Activated CD4-positive, alpha-beta T cell treated with anti-CD3 and anti-CD28 coated beads for 36 hours (primary cell): ENCODE data around the gene LRRK1. TPM values are rescaled to one million over a fixed set of nuclear protein-coding genes. Genes with fewer than 3 reads are reported as not detected.

Source experiments
- ATAC-seq: fragments of 200-7000 bp; cut with Tn5 transposase; one replicate; pipeline ENCODE4 v1.10.0; 2021; ENCODE audit warnings: mild to moderate bottlenecking, moderate library complexity
- CTCF ChIA-PET: fragments of 350-600 bp; sonication (Branson Sonifier 250); formaldehyde crosslinking; loops from one replicate; lab custom pipeline; 2021; ENCODE audit warnings: antibody characterized with exemption; lab: Charles Lee
- POLR2A ChIA-PET: fragments of 350-600 bp; sonication (Branson Sonifier 250); formaldehyde crosslinking; loops from one replicate; lab custom pipeline; 2021; ENCODE audit warnings: antibody characterized with exemption, inconsistent platforms; lab: Charles Lee
- DNase-seq: peaks from one replicate; pipeline ENCODE4 v3.0.0-alpha.2; 2020
- H3K27ac Mint-ChIP-seq: one replicate; pipeline ENCODE4 v1.8.0; 2021; ENCODE audit warnings: mixed read lengths
- H3K27me3 Mint-ChIP-seq: one replicate; pipeline ENCODE4 v1.8.0; 2021; ENCODE audit warnings: mixed read lengths
- H3K36me3 Mint-ChIP-seq: one replicate; pipeline ENCODE4 v1.8.0; 2021; ENCODE audit warnings: low read depth, mixed read lengths
- H3K4me1 Mint-ChIP-seq: one replicate; pipeline ENCODE4 v1.8.0; 2021; ENCODE audit warnings: mixed read lengths
- H3K4me3 Mint-ChIP-seq: one replicate; pipeline ENCODE4 v1.8.0; 2021; ENCODE audit warnings: mild to moderate bottlenecking, moderate library complexity, mixed read lengths
- H3K9me3 Mint-ChIP-seq: one replicate; pipeline ENCODE4 v1.8.0; 2021; ENCODE audit warnings: low read depth, mixed read lengths
- intact Hi-C, 2 experiments: fragments of 100-400 bp; cut with DNase I in 1 of 2; cut with micrococcal nuclease in 1 of 2; formaldehyde crosslinking; loops; one replicate each; pipeline versions ENCODE4 v1.14.2 to v1.15.1; 2022 to 2024; cut with DNase I, micrococcal nuclease
- total RNA-seq, 2 experiments: library from RNA; stranded (reverse); gene quantifications; one replicate each; pipeline ENCODE4 v1.2.3, GENCODE V29; 2021

Gene LRRK1
- total RNA-seq, 2 experiments from 2014 or later, result 0.35 to 0.73 TPM

DNA sequence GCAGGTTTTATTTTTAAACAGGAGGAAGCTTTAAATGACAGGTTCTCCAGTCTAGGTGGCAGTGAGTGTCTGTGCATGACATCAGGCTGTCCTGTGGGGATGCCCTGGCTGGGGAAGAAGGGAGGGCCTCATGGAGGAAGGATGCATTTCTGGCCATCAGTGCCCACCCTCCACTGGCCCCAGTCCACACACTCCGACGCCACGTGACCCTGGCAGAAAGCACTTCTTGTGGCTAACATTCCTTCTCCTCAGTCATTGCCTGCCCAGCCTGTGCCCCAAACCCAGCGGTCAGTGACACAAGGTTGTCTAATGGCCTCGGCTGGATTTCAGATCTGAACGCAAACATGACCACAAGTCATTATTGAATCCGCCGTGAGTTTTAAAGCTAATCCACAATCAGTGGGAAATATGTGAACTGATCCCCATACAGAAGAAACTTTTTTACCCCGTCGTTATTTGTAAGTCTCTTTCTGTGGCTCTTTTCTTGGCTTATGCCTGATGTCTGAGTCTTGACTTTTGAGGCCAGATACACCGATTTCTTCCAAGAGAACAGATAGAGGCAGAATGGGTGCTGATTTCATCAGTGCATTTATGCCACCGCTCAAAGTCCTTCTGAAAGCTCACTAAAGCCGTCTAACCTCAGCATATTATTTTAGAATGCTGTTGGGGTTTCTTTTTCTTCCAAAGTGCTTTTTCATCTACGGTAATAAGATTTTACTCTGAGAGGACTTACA lies 17.3 kb upstream of the LRRK1 start:
- H3K27me3 Mint-ChIP-seq, result peaks cover 3% of the 10 kb centered on the region
- no peak for ATAC-seq
- no peak overlapping the region for H3K4me3 Mint-ChIP-seq
- CTCF ChIA-PET, result interaction anchor here (1.3 to 1.5 kb wide), 2 partner anchors 16 to 106 kb away, joined by 3 to 5 read pairs; no protein-coding TSS in a partner anchor
- POLR2A ChIA-PET, result no interaction called here
- DNase-seq, result no peak
- H3K36me3 Mint-ChIP-seq, result no peaks in the 10 kb centered on the region
- no peaks in the 10 kb centered on the region for H3K9me3 Mint-ChIP-seq
- H3K27ac Mint-ChIP-seq, result no peak overlapping the region
- intact Hi-C loops, result no loop called here
- H3K4me1 Mint-ChIP-seq, result no peaks in the 10 kb centered on the region

DNA sequence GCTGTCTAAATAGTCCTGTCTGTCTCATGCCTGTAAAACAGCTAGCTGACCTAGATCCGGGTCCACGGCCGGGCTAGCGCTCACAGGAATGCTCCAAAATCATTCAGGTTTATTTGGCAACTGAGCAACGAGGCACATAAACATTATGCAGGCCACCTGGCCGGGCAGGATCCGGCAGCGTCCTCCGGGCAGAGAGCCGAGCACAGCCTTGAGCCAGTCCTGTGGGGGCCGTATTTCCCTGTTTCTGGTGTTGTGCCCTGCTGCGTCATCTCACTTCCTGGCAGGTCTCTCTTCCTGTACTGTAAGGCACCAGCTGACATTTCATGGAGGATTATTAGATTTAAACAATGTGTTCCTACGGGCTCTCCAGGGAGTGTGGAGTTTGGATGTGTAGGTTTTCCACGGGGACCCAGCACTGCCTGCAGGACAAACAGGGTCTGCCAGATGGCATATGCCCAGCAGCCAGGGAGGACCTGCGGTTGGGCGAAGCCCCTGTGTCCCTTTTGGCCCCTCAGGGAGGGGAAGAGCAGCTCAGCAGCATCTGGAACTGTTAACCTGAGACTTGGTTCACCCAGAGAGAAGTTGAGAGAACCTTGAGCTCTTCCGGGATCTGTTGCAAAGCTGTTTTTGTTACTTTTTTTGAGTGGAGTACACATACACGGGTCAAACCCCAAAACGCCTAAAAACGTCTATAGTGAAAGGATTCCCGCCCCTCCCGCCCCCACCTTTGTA lies 16.6 kb upstream of the LRRK1 start:
- Mint-ChIP-seq H3K27me3 (peaks cover 3% of the 10 kb centered on the region), H3K9me3 (no peaks in the 10 kb centered on the region), H3K4me1 (no peaks in the 10 kb centered on the region), H3K36me3 (no peaks in the 10 kb centered on the region), H3K27ac (no peak overlapping the region), H3K4me3 (no peak overlapping the region)
- intact Hi-C loops, result no loop called here
- ChIA-PET POLR2A (no interaction called here), CTCF (interaction anchor here (1.3 to 1.5 kb wide), 2 partner anchors 15 to 106 kb away, joined by 3 to 5 read pairs; no protein-coding TSS in a partner anchor)
- DNase-seq (no peak), ATAC-seq (no peak)

DNA sequence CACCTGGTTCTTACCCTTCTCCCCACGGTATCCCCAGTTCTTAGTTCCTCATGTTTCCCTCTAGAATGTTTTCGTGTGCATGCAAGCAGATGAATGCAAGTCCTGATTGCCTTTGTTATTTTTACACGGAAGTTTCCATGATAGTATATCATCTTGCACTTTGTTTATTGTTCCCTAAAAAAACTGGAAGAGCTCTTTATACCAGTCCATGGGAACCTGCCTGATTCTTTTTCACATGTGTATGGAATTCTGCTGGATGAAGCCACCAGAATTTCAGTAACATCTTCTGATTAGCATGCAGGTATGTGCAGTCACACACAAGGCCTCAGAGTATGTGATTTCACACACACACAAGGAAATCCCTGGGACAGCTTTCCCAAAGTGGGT lies 16.0 kb upstream of the LRRK1 start:
- CTCF ChIA-PET, result interaction anchor here (1.3 kb wide), 1 partner anchor 105 kb away, joined by 5 read pairs; no protein-coding TSS in a partner anchor
- peaks cover 3% of the 10 kb centered on the region for H3K27me3 Mint-ChIP-seq
- no peaks in the 10 kb centered on the region for H3K9me3 Mint-ChIP-seq
- DNase-seq, result no peak
- no peak overlapping the region for H3K4me3 Mint-ChIP-seq
- H3K36me3 Mint-ChIP-seq, result no peaks in the 10 kb centered on the region
- POLR2A ChIA-PET, result no interaction called here
- no peak for ATAC-seq
- intact Hi-C loops, result no loop called here
- no peaks in the 10 kb centered on the region for H3K4me1 Mint-ChIP-seq
- no peak overlapping the region for H3K27ac Mint-ChIP-seq

DNA sequence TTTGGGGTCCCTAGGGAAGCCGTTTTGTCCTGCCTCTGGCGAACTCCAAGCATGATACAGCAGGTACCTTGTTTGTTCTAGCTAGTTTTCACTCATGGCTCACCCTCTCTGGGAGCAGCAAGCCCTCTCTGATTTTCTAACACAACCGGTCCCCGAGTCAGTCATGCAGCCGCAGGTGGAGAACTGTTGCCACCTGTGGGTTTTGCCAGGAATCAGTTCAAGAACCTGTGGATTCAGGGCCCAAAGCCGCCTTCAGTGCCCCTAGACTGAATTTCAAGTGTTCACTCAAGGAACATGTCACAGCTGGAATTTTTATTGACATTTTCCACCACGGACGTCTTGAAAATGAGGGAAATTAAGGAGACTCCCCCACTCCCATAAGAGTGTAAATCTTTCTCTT lies 13.3 kb upstream of the LRRK1 start:
- Mint-ChIP-seq H3K27ac (no peak overlapping the region), H3K4me1 (no peaks in the 10 kb centered on the region), H3K4me3 (no peak overlapping the region), H3K36me3 (no peaks in the 10 kb centered on the region), H3K27me3 (peaks cover 3% of the 10 kb centered on the region), H3K9me3 (no peaks in the 10 kb centered on the region)
- POLR2A ChIA-PET, result no interaction called here
- DNase-seq, result no peak
- intact Hi-C loops, result no loop called here
- CTCF ChIA-PET, result interaction anchor here (0.8 kb wide), 2 partner anchors 12 to 102 kb away, joined by 3 read pairs; no protein-coding TSS in a partner anchor
- ATAC-seq, result no peak

DNA sequence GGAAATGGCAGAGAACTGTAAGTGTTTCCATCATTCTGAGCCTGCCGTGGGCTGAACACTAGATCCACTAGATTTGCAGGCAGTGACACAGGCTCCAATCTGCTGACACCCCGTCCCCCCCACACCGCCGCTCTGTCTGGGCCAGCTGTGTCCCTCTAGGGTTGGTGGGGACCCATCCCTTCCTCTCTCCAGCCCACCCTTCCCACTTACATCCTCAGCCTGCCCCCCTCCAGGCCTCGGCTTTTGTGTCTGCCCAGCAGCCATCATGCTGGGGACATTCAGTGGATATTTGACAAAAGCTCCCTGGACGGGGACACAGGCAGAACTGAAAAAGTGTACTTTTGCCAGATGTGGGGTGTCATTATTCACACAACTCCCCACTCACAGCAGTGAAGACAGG lies 10.7 kb upstream of the LRRK1 start:
- Mint-ChIP-seq H3K4me3 (no peak overlapping the region), H3K4me1 (no peaks in the 10 kb centered on the region), H3K9me3 (no peaks in the 10 kb centered on the region), H3K27me3 (peaks cover 14% of the 10 kb centered on the region), H3K36me3 (no peaks in the 10 kb centered on the region), H3K27ac (no peak overlapping the region)
- CTCF ChIA-PET, result interaction anchor here (1.2 kb wide), 1 partner anchor 9 kb away, joined by 9 read pairs; no protein-coding TSS in a partner anchor
- DNase-seq (no peak), ATAC-seq (no peak)
- intact Hi-C loops, result no loop called here
- POLR2A ChIA-PET, result no interaction called here

DNA sequence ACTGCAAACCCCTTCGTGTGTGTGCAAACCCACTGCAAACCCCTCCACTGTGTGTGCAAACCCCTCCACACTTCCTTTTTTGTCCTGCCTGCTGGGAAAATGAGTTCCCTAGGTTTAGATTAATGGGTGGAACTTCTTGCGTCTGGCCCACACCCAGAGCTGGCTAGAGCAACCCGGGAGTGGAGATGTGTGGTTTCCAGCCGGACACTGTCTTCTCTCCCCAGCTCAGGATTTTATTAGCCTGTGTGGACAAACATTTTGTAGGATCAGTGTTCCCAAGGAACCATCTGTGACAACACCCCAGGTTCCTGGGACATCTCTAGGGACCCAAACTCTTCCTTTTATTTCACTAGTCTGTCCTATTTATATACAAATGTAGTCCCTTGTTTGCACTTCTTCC lies 9.6 kb upstream of the LRRK1 start:
- ATAC-seq (no peak), DNase-seq (no peak)
- POLR2A ChIA-PET, result no interaction called here
- intact Hi-C loops, result no loop called here
- H3K4me3 Mint-ChIP-seq, result no peak overlapping the region
- no peaks in the 10 kb centered on the region for H3K9me3 Mint-ChIP-seq
- no peaks in the 10 kb centered on the region for H3K36me3 Mint-ChIP-seq
- CTCF ChIA-PET, result no interaction called here
- peaks cover 20% of the 10 kb centered on the region for H3K27me3 Mint-ChIP-seq
- no peak overlapping the region for H3K27ac Mint-ChIP-seq
- no peaks in the 10 kb centered on the region for H3K4me1 Mint-ChIP-seq

DNA sequence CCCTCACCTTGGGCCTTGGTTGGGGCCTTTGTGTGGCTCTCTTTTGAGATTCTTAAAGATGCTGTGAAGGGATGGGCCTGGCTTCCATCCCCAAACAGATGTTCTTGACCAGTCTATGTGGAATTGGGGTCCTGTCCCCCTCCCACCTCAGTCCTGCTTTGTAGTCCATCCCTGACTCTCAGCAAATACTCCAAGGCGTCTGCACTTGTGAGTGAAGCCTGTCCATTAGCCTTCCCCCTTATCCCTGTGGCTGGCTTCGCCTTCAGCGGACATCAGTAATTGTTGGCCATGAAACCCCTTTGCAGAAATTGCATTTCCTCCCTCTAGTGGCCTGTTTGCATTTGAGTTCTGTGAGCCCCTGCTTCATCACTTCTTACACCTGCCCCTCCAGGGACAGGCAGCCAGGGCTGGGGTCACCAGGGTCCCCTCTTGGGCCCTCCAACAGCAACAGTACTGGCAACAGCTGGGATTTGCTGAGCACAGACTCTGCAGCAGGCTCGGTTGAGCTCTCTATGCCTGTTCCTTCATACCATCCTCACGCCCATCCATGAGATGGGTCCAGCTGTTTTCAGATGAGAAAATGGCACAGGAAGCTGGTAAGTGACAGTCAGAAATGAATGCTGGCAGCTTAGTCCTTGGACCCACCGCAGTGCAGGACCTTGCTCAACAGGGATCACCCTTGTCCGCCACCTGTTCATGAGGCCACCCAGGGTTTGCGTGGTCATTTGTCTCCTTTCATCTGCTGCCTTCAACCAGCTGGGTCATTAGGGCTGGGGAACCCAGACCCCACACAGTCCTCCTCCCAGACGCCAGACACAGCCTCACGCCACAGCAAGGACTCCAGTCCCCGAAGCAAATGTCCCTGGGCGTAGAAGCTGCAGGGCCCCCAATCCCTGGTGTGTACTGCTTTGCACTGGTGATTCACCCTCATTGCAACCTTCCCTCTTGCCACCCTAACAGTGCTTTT lies 8.9 kb upstream of the LRRK1 start:
- no peak overlapping the region for H3K27ac Mint-ChIP-seq
- peaks cover 20% of the 10 kb centered on the region for H3K27me3 Mint-ChIP-seq
- ChIA-PET CTCF (interaction anchor here (1.0 kb wide), 1 partner anchor 97 kb away, joined by 4 read pairs; no protein-coding TSS in a partner anchor), POLR2A (no interaction called here)
- DNase-seq (no peak), ATAC-seq (no peak)
- H3K4me1 Mint-ChIP-seq, result no peaks in the 10 kb centered on the region
- no peak overlapping the region for H3K4me3 Mint-ChIP-seq
- no peaks in the 10 kb centered on the region for H3K36me3 Mint-ChIP-seq
- intact Hi-C loops, result no loop called here
- no peaks in the 10 kb centered on the region for H3K9me3 Mint-ChIP-seq

DNA sequence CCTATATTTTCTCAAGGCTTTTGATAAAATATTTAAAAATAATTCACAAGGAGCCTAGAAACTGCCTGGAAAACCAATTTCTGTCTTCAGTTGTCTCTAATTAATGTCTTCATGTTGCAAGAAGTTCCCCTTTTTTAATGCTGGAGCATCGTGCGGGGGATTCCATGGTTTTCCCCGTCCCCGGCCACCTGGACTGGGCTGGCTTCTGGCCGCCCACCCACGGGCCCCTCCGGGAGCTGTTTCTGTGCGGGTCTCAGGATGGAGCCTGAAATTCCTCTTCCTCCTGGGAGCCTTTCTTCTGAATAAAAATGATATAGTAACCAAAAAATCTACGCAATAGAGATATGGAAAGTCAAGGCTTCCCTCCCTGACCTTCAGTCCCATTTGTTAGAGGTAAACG lies 8.1 kb upstream of the LRRK1 start:
- CTCF ChIA-PET, result interaction anchor here (0.6 to 1.2 kb wide), 2 partner anchors 96 to 334 kb away, joined by 3 to 5 read pairs; no protein-coding TSS in a partner anchor
- ATAC-seq, result no peak

DNA sequence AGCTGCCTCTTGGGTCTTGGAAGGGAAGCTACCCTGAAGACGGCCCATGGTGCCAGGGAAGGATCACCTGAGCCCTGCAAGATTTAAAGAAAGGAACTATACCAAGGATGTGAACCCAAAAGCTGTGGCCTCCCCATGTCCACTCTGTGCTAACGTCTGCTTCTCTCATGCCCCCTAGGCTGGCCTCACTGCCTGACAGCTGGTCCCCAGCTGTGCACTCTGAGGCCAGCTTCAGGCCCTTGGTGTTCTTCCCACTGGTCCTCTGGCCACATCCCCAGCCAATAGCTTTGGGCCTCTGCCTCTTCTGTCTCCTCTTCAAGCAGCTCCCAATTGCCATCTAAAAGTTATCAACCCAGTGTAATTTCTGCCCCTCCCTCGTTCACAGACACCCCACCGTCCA lies 5.2 kb upstream of the LRRK1 start:
- DNase-seq, result no peak
- intact Hi-C loops, result no loop called here
- H3K4me3 Mint-ChIP-seq, result no peak overlapping the region
- peaks cover 36% of the 10 kb centered on the region for H3K27me3 Mint-ChIP-seq
- H3K36me3 Mint-ChIP-seq, result no peaks in the 10 kb centered on the region
- H3K27ac Mint-ChIP-seq, result no peak overlapping the region
- ChIA-PET POLR2A (no interaction called here), CTCF (interaction anchor here (9.4 kb wide), 1 partner anchor 94 kb away, joined by 181 read pairs; no protein-coding TSS in a partner anchor)
- peaks cover 7% of the 10 kb centered on the region for H3K4me1 Mint-ChIP-seq
- no peaks in the 10 kb centered on the region for H3K9me3 Mint-ChIP-seq
- no peak for ATAC-seq

More for the DNA sequence above, 8.1 kb upstream of the LRRK1 start:
- POLR2A ChIA-PET, result no interaction called here
- Mint-ChIP-seq H3K9me3 (no peaks in the 10 kb centered on the region), H3K4me3 (no peak overlapping the region), H3K4me1 (no peaks in the 10 kb centered on the region), H3K27ac (no peak overlapping the region), H3K27me3 (peaks cover 20% of the 10 kb centered on the region), H3K36me3 (no peaks in the 10 kb centered on the region)
- intact Hi-C loops, result no loop called here
- DNase-seq, result no peak

DNA sequence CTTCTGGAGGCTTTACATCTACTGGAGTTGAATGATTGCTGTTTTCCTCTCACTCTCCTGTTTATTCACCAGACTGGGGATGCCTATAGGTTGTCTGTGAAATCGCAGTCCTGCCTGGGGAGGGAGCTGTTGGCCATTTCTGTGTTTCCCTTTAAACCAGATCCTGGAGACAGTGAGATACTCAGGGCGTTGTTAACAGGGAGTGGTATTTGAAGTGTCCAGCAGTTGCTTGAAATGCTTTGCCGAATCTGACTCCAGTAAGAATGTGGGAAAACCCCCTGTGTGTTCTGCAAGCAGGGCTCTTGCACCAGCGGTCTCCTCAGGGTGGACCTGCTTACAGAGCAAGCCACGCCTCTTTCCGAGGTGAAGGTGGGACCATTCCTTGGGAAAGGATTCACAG lies 4.3 kb upstream of the LRRK1 start:
- no peak for ATAC-seq
- no peaks in the 10 kb centered on the region for H3K9me3 Mint-ChIP-seq
- no peak for DNase-seq
- no peak overlapping the region for H3K27ac Mint-ChIP-seq
- CTCF ChIA-PET, result interaction anchor here (1.1 to 9.4 kb wide), 2 partner anchors 93 to 101 kb away, joined by 3 to 181 read pairs; no protein-coding TSS in a partner anchor
- no peaks in the 10 kb centered on the region for H3K36me3 Mint-ChIP-seq
- peaks cover 7% of the 10 kb centered on the region for H3K4me1 Mint-ChIP-seq
- H3K4me3 Mint-ChIP-seq, result no peak overlapping the region
- H3K27me3 Mint-ChIP-seq, result peaks cover 37% of the 10 kb centered on the region
- POLR2A ChIA-PET, result no interaction called here
- intact Hi-C loops, result loop anchor here in 1 of 2 experiments (5.0 kb wide), 1 partner anchor 342 kb away; no protein-coding TSS in a partner anchor
